Chondrocyte (in vitro differentiated cells): Measurements from ENCODE around the gene NODAL. TPM values are rescaled to one million over a fixed set of nuclear protein-coding genes. Genes with fewer than 3 reads are reported as not detected.
A peak's percentile ranks its signal among the peaks of the same experiment; 100 is the strongest.

Source experiments
- DNase-seq: peaks from one replicate; pipeline ENCODE4 v3.0.0; 2021; ENCODE audit warnings: mixed read lengths, low spot score
- H3K27ac Mint-ChIP-seq: one replicate; pipeline ENCODE4 v1.8.0; 2021; ENCODE audit warnings: mild to moderate bottlenecking, moderate library complexity, mixed read lengths; ENCODE audit not compliant: unreplicated experiment
- H3K27me3 Mint-ChIP-seq: 2 replicates; pipeline ENCODE4 v1.8.0; 2021; ENCODE audit warnings: low read depth, mixed read lengths
- H3K36me3 Mint-ChIP-seq: 2 replicates; pipeline ENCODE4 v1.8.0; 2021; ENCODE audit warnings: low read depth, mixed read lengths
- H3K4me1 Mint-ChIP-seq: 2 replicates; pipeline ENCODE4 v1.8.0; 2021; ENCODE audit warnings: low read depth, mild to moderate bottlenecking, mixed read lengths
- H3K4me3 Mint-ChIP-seq: one replicate; pipeline ENCODE4 v1.8.0; 2021; ENCODE audit warnings: mild to moderate bottlenecking, moderate library complexity, mixed read lengths; ENCODE audit not compliant: unreplicated experiment
- H3K9me3 Mint-ChIP-seq: 2 replicates; pipeline ENCODE4 v1.8.0; 2021; ENCODE audit warnings: low read depth, mixed read lengths
- total RNA-seq: library from RNA; stranded (reverse); gene quantifications from 3 replicates; pipeline ENCODE4 v1.2.1, GENCODE V29; 2021
- TF ChIP-seq, protein P1 (sequence below): fragments of 200-600 bp; sonication (generic); IDR thresholded peaks from 2 replicates; pipeline ENCODE4 v1.5.0; 2021; ENCODE audit warnings: antibody characterized with exemption, mild to moderate bottlenecking, moderate library complexity

NODAL gene
- total RNA-seq, 1 donor from 2014 or later = not detected

DNA sequence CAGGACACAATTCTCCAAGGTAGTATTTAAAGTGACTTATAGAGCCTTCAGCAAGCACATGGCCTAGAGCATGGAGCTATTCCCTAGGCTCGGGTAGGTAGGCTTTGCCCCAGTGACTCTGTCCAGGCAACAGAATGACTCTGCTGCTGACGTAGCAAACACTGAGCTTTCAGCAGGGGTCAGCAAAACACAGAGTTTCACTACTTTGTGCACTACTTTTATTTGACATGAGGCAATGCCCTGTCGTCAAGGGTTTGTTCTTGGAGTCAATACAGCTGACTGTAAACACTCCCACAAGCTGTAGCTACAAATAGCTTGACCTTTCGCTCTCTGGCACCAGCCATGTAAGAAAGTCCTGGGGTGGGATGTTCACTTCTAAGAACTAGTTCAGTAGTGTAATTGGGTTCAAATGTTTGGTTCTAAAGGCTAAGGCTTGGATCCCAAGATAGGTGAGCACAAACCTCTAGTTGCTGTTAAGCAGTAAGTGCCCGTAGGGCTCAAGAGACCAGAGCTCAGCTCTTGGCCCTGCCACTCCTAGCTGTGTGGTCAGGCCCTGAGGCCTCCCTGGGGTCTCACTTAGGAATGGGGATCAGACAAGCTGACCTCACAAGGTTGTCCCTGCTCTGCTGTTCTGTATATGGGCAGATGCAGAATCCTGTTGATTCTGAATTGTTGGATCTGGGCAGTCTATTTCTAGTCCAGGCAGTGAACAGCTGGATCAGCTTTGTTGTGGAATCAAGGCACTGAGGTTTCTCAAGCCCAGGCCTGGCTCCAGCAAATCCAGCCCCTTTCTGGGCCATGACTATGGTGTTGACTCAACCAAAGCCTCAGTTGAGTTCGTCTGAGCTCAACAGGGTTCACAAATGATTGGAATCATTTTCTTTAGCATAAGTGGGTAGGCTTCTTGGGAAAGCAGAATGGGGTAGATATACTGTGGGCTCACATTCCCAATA, 10.7 kb downstream of the NODAL start:
- TF ChIP-seq, protein P1, sequence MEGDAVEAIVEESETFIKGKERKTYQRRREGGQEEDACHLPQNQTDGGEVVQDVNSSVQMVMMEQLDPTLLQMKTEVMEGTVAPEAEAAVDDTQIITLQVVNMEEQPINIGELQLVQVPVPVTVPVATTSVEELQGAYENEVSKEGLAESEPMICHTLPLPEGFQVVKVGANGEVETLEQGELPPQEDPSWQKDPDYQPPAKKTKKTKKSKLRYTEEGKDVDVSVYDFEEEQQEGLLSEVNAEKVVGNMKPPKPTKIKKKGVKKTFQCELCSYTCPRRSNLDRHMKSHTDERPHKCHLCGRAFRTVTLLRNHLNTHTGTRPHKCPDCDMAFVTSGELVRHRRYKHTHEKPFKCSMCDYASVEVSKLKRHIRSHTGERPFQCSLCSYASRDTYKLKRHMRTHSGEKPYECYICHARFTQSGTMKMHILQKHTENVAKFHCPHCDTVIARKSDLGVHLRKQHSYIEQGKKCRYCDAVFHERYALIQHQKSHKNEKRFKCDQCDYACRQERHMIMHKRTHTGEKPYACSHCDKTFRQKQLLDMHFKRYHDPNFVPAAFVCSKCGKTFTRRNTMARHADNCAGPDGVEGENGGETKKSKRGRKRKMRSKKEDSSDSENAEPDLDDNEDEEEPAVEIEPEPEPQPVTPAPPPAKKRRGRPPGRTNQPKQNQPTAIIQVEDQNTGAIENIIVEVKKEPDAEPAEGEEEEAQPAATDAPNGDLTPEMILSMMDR = peak; percentile 37
- no peaks in the 10 kb centered on the region for H3K9me3 Mint-ChIP-seq
- peaks cover 16% of the 10 kb centered on the region for H3K36me3 Mint-ChIP-seq
- no peaks in the 10 kb centered on the region for H3K27me3 Mint-ChIP-seq
- no peak overlapping the region for H3K4me3 Mint-ChIP-seq
- H3K27ac Mint-ChIP-seq = no peak overlapping the region
- H3K4me1 Mint-ChIP-seq = peaks cover 14% of the 10 kb centered on the region
- no peak for DNase-seq

DNA sequence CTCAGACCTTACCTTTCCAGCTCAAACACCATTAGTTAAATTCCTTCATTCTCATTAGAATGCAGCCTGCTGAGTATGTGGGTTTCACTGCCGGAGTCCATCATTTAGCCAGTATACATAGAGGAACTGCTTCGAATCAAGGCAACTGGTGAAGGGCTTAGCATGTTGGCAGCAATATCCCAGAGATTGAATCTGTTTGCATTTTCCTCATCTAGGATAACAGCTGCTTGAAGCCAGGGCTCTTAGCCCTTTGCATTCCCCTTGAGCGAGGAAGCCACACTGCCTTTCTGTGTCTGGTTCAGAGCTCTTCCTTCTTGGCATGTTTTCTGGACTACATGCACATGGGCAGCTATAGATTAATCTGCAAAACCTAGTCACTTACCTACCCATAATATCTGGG, 14.7 kb downstream of the NODAL start:
- Mint-ChIP-seq H3K36me3 (peaks cover 43% of the 10 kb centered on the region), H3K27me3 (no peaks in the 10 kb centered on the region), H3K4me3 (no peak overlapping the region), H3K27ac (no peak overlapping the region), H3K4me1 (no peaks in the 10 kb centered on the region), H3K9me3 (no peaks in the 10 kb centered on the region)
- DNase-seq = no peak
- TF ChIP-seq, protein P1 = no peak

DNA sequence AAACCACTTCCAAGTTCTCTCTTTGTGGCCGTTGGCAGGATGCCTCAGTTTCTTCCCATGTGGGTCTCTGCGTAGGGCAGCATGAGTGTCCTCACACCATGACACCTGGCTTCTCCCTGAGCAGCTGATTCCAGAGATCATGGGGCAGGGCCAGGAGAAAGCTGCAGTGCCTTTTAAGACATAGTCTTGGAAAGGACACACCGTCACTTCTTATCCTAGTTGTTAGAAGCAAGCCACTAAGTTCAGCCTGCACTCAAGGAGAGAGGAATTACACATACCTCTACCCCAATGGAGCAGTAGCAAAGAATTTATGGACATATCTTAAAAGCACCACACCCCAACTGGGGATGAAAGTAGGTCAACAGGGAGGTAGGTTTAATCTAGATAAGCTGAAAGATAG, 16.4 kb downstream of the NODAL start:
- Mint-ChIP-seq H3K27me3 (no peaks in the 10 kb centered on the region), H3K4me1 (no peaks in the 10 kb centered on the region), H3K4me3 (no peak overlapping the region), H3K27ac (no peak overlapping the region), H3K9me3 (no peaks in the 10 kb centered on the region), H3K36me3 (peaks cover 49% of the 10 kb centered on the region)
- no peak for DNase-seq
- TF ChIP-seq, protein P1 = no peak

DNA sequence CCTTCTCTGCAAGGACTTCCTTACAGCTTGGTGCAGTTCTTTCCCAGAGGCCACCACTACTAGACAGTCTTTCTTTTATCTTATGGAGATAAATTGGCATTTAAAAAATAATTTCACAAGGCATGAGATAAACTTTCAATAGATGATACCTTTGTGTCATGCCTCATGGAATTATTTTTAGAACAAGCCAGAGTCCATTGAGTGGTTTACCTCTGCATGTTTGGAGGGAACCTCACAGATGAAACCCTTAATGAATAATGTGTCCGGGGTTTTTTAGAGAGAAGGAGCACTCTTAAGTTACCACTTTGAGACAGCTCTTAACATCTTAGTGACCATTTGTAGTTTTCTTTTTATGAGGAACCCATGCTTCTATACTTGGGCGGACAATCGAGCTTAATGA, 17.2 kb downstream of the NODAL start:
- H3K4me1 Mint-ChIP-seq = no peaks in the 10 kb centered on the region
- no peaks in the 10 kb centered on the region for H3K27me3 Mint-ChIP-seq
- H3K9me3 Mint-ChIP-seq = no peaks in the 10 kb centered on the region
- TF ChIP-seq, protein P1 = no peak
- no peak overlapping the region for H3K4me3 Mint-ChIP-seq
- H3K36me3 Mint-ChIP-seq = peaks cover 52% of the 10 kb centered on the region
- no peak for DNase-seq
- no peak overlapping the region for H3K27ac Mint-ChIP-seq

DNA sequence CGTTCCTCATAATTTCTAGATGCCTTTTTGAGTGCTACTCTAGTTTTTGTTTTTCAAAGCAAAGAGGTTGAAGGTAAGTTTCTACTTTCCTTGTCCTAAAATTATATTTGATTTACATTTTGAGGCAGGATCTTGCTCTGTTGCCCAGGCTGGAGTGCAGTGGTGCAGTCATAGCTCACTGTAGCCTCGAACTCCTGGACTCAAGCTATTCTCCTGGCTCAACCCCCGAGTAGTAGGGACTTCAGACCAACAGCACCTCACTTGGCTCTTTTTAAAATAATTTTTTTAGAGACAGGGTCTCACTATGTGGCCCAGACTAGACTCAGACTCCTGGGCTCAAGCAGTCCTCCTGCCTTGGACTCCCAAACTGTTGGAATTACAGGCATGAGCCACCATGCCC, 22.8 kb downstream of the NODAL start:
- TF ChIP-seq, protein P1 = no peak
- no peak for DNase-seq
- Mint-ChIP-seq H3K4me1 (peaks cover 15% of the 10 kb centered on the region), H3K27me3 (no peaks in the 10 kb centered on the region), H3K9me3 (no peaks in the 10 kb centered on the region), H3K27ac (no peak overlapping the region), H3K4me3 (no peak overlapping the region), H3K36me3 (peaks cover 33% of the 10 kb centered on the region)
